OCI-LY1 (cell line): ENCODE measurements around the gene ZBTB20.

Experiments
- H2AFZ ChIP-seq: fragments of 200-600 bp; sonication (generic), shearing (Covaris generic); 2 replicates; pipeline ENCODE4 v1.6.0; 2014; ENCODE audit warnings: antibody characterized with exemption, mild to moderate bottlenecking, low read length
- H3F3A ChIP-seq: fragments of 200-600 bp; sonication (generic), shearing (Covaris generic); 2 replicates; pipeline ENCODE4 v1.6.0; 2014; ENCODE audit warnings: mild to moderate bottlenecking, antibody characterized with exemption, low read length, moderate library complexity; ENCODE audit not compliant: insufficient read depth
- H3K27ac ChIP-seq: fragments of 200-600 bp; sonication (generic); 2 replicates; pipeline ENCODE4 v1.5.1; 2014; ENCODE audit warnings: low read length, mixed run types, mild to moderate bottlenecking, low read depth; ENCODE audit not compliant: poor library complexity, severe bottlenecking
- H3K27me3 ChIP-seq: fragments of 200-600 bp; sonication (generic); 2 replicates; pipeline ENCODE4 v1.6.0; 2014; ENCODE audit warnings: antibody characterized with exemption, mild to moderate bottlenecking, low read length, moderate library complexity; ENCODE audit not compliant: insufficient read depth
- H3K36me3 ChIP-seq: fragments of 200-600 bp; sonication (generic); 2 replicates; pipeline ENCODE4 v1.6.1; 2014; ENCODE audit warnings: mild to moderate bottlenecking, antibody characterized with exemption, low read length, moderate library complexity, mixed read lengths; ENCODE audit not compliant: insufficient read depth
- H3K4me1 ChIP-seq: fragments of 200-600 bp; sonication (generic); 2 replicates; pipeline ENCODE4 v1.5.1; 2014; ENCODE audit warnings: mild to moderate bottlenecking, low read length, moderate library complexity; ENCODE audit not compliant: insufficient read depth, severe bottlenecking
- H3K4me2 ChIP-seq: fragments of 200-600 bp; sonication (generic), shearing (Covaris generic); 2 replicates; pipeline ENCODE4 v1.6.1; 2014; ENCODE audit warnings: low read length
- H3K4me3 ChIP-seq: fragments of 200-600 bp; sonication (generic); 2 replicates; pipeline ENCODE4 v1.5.1; 2014; ENCODE audit warnings: low read length, low read depth, mild to moderate bottlenecking, mixed read lengths; ENCODE audit not compliant: poor library complexity, severe bottlenecking
- H3K79me2 ChIP-seq: fragments of 200-600 bp; shearing (Covaris generic); 2 replicates; pipeline ENCODE4 v1.6.1; 2016; ENCODE audit warnings: mixed run types, low read length, mixed read lengths; ENCODE audit not compliant: insufficient read depth
- H3K9ac ChIP-seq: fragments of 200-600 bp; sonication (generic), shearing (Covaris generic); 2 replicates; pipeline ENCODE4 v1.6.1; 2014; ENCODE audit warnings: mild to moderate bottlenecking, low read length, mixed read lengths
- H3K9me2 ChIP-seq: fragments of 200-600 bp; sonication (generic), shearing (Covaris generic); 2 replicates; pipeline ENCODE4 v1.6.1; 2014; ENCODE audit warnings: low read depth, mild to moderate bottlenecking, low read length, mixed read lengths
- H3K9me3 ChIP-seq: fragments of 200-600 bp; shearing (Covaris generic); 2 replicates; pipeline ENCODE4 v1.6.1; 2014; ENCODE audit warnings: low read length, mixed read lengths
- H4K20me1 ChIP-seq: fragments of 200-600 bp; sonication (generic), shearing (Covaris generic); 2 replicates; pipeline ENCODE4 v1.6.0; 2016; ENCODE audit warnings: mild to moderate bottlenecking, low read length; ENCODE audit not compliant: insufficient read depth
- CTCF ChIP-seq: fragments of 200-600 bp; sonication (generic), shearing (Covaris generic); IDR thresholded peaks from 2 replicates; pipeline ENCODE4 v1.5.1; 2017; ENCODE audit warnings: mild to moderate bottlenecking, antibody characterized with exemption, low read length, moderate library complexity, mixed read lengths
- EZH2 ChIP-seq: fragments of 200-600 bp; sonication (generic), shearing (Covaris generic); IDR thresholded peaks from 2 replicates; pipeline ENCODE4 v1.8.0; 2017; ENCODE audit warnings: borderline replicate concordance, mixed run types, mild to moderate bottlenecking, antibody characterized with exemption, low read length, moderate library complexity, mixed read lengths

Gene ZBTB20

GRCh38 chr3:114466816-114467215, 680.3 kb downstream of the ZBTB20 start:
- no peaks in the 10 kb centered on the region for H3K36me3 ChIP-seq
- no peaks in the 10 kb centered on the region for H3F3A ChIP-seq
- no peak overlapping the region for H2AFZ ChIP-seq
- H4K20me1 ChIP-seq = no peaks in the 10 kb centered on the region
- no peaks in the 10 kb centered on the region for H3K4me1 ChIP-seq
- no peak overlapping the region for H3K9ac ChIP-seq
- H3K79me2 ChIP-seq = no peaks in the 10 kb centered on the region
- TF ChIP-seq CTCF (no peak), EZH2 (no peak)
- no peak overlapping the region for H3K4me3 ChIP-seq
- no peaks in the 10 kb centered on the region for H3K9me3 ChIP-seq
- no peaks in the 10 kb centered on the region for H3K9me2 ChIP-seq
- H3K27ac ChIP-seq = no peak overlapping the region
- no peak overlapping the region for H3K4me2 ChIP-seq
- H3K27me3 ChIP-seq = no peaks in the 10 kb centered on the region

DNA sequence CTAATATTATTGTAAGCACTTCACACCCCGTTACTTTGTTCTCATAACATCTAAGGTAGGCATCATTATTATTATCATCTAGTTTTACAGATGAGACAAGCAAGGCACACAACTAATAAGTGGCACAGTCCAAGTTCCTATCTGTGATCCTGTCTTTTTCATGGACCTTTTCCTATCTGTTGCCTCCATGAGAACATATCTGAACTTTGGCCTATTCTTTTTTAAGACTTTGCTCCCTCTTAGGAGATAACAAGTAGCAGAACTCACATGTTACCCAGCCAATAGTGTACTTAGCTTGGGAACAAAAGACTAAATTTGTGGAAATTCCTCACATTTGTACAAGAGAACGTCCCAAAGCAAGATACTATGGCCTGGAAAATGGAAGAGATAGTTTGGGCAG, 680.8 kb downstream of the ZBTB20 start:
- no peaks in the 10 kb centered on the region for H4K20me1 ChIP-seq
- TF ChIP-seq EZH2 (no peak), CTCF (no peak)
- no peaks in the 10 kb centered on the region for H3K36me3 ChIP-seq
- no peaks in the 10 kb centered on the region for H3K9me2 ChIP-seq
- no peak overlapping the region for H3K27ac ChIP-seq
- H3F3A ChIP-seq = no peaks in the 10 kb centered on the region
- no peak overlapping the region for H2AFZ ChIP-seq
- no peak overlapping the region for H3K9ac ChIP-seq
- no peaks in the 10 kb centered on the region for H3K4me1 ChIP-seq
- H3K27me3 ChIP-seq = no peaks in the 10 kb centered on the region
- no peak overlapping the region for H3K4me3 ChIP-seq
- H3K79me2 ChIP-seq = no peaks in the 10 kb centered on the region
- no peaks in the 10 kb centered on the region for H3K9me3 ChIP-seq
- H3K4me2 ChIP-seq = no peak overlapping the region

- Histone ChIP-seq H3K27ac (no peak overlapping the region), H4K20me1 (no peaks in the 10 kb centered on the region), H3K4me3 (no peak overlapping the region), H3K27me3 (no peaks in the 10 kb centered on the region), H3K79me2 (no peaks in the 10 kb centered on the region), H2AFZ (no peak overlapping the region), H3K9ac (no peak overlapping the region), H3K9me3 (no peaks in the 10 kb centered on the region), H3K9me2 (no peaks in the 10 kb centered on the region), H3F3A (no peaks in the 10 kb centered on the region), H3K4me1 (no peaks in the 10 kb centered on the region), H3K4me2 (no peak overlapping the region), H3K36me3 (no peaks in the 10 kb centered on the region)
- TF ChIP-seq EZH2 (no peak), CTCF (no peak)
These were observed 682.5 kb downstream of the ZBTB20 start for GRCh38 chr3:114464548-114464947.
